Kidney epithelial cell (primary cell): ENCODE measurements around the gene RBP7. TPM values are rescaled to one million over a fixed set of nuclear protein-coding genes. Genes with fewer than 3 reads are reported as not detected.
"Not testable (repeated sequence)": the region's sequence is repeated elsewhere in the genome, so short reads cannot be mapped to it uniquely, and the experiment has no call there.

Experiments used
- DNase-seq: peaks from one replicate; pipeline ENCODE4 v3.0.0-alpha.2; 2010; ENCODE audit warnings: low read depth
- H3K27me3 ChIP-seq: 2 replicates; pipeline ENCODE4 v1.6.0; 2011; ENCODE audit warnings: low read length; ENCODE audit not compliant: control insufficient read depth, insufficient read depth
- H3K36me3 ChIP-seq: 2 replicates; pipeline ENCODE4 v1.5.1; 2011; ENCODE audit warnings: low read length; ENCODE audit not compliant: control insufficient read depth, insufficient read depth
- H3K4me3 ChIP-seq: 2 replicates; pipeline ENCODE4 v1.5.1; 2011; ENCODE audit warnings: low read depth, mild to moderate bottlenecking, control low read depth, low read length
- CTCF ChIP-seq: IDR thresholded peaks from 2 replicates; pipeline ENCODE4 v1.5.1; 2011; ENCODE audit warnings: mild to moderate bottlenecking, moderate library complexity, low read length, control low read depth, inconsistent platforms; ENCODE audit not compliant: insufficient read depth, poor library complexity, severe bottlenecking
- total RNA-seq: library from RNA; depleted of rRNA; stranded (reverse); fragments of >200 nt; gene quantifications from 2 replicates; pipeline ENCODE4 v1.2.3, GENCODE V29; 2015

RBP7 gene
- total RNA-seq, 1 donor from 2014 or later: 14.8 TPM

- Histone ChIP-seq H3K36me3 (no peaks in the 10 kb centered on the region), H3K4me3 (no peak overlapping the region), H3K27me3 (no peaks in the 10 kb centered on the region)
- DNase-seq: no peak
- no peak for TF ChIP-seq CTCF
These were observed 12.0 kb upstream of the RBP7 start for GRCh38 chr1:9985001-9985400.

GRCh38 chr1:9989773-9990172 lies 7.3 kb upstream of the RBP7 start:
- Histone ChIP-seq H3K27me3 (no peaks in the 10 kb centered on the region), H3K4me3 (no peak overlapping the region), H3K36me3 (no peaks in the 10 kb centered on the region)
- no peak for DNase-seq
- TF ChIP-seq CTCF: no peak

- Histone ChIP-seq H3K4me3 (no peak overlapping the region), H3K27me3 (no peaks in the 10 kb centered on the region), H3K36me3 (no peaks in the 10 kb centered on the region)
- no peak for TF ChIP-seq CTCF
- DNase-seq: no peak
These were observed 6.1 kb upstream of the RBP7 start for GRCh38 chr1:9990944-9991343.

- H3K36me3 ChIP-seq: no peaks in the 10 kb centered on the region
- no peak overlapping the region for H3K4me3 ChIP-seq
- peaks cover 10% of the 10 kb centered on the region for H3K27me3 ChIP-seq
- DNase-seq: no peak
- no peak for TF ChIP-seq CTCF
These were observed 4.1 kb upstream of the RBP7 start for GRCh38 chr1:9992910-9993309.

GRCh38 chr1:9993561-9994075 lies 3.4 kb upstream of the RBP7 start:
- no peak for DNase-seq
- H3K36me3 ChIP-seq: no peaks in the 10 kb centered on the region
- no peak for TF ChIP-seq CTCF
- H3K27me3 ChIP-seq: peaks cover 13% of the 10 kb centered on the region
- no peak overlapping the region for H3K4me3 ChIP-seq

- no peak for DNase-seq
These were observed 4.1 kb downstream of the RBP7 start for GRCh38 chr1:10001016-10001665.

GRCh38 chr1:10005248-10005647 lies 8.2 kb downstream of the RBP7 start:
- not testable (repeated sequence) for DNase-seq, H3K4me3 ChIP-seq, H3K36me3 ChIP-seq, H3K27me3 ChIP-seq

More at GRCh38 chr1:10001016-10001665, 4.1 kb downstream of the RBP7 start:
- no peaks in the 10 kb centered on the region for H3K36me3 ChIP-seq
- H3K27me3 ChIP-seq: peaks cover 13% of the 10 kb centered on the region
- H3K4me3 ChIP-seq: no peak overlapping the region
- TF ChIP-seq CTCF: no peak
